Stimulated activated CD8-positive, alpha-beta memory T cell treated with anti-CD3 and anti-CD28 coated beads, Interleukin-7, amount 100 ng/mL, for 24 hours (primary cell): ENCODE results near the gene LRWD1.
"Not testable (repeated sequence)": the region's sequence is repeated elsewhere in the genome, so short reads cannot be mapped to it uniquely, and the experiment has no call there.

Source experiments
- DNase-seq: peaks from one replicate; pipeline ENCODE4 v3.0.0-alpha.2; 2020; ENCODE audit warnings: low read depth

Gene LRWD1

GRCh38 chr7:102468478-102469350, 3.9 kb downstream of the LRWD1 start:
- DNase-seq = no peak

GRCh38 chr7:102469351-102469971, 4.7 kb downstream of the LRWD1 start:
- DNase-seq = no peak

- no peak for DNase-seq
Observed at GRCh38 chr7:102469972-102470825, 5.4 kb downstream of the LRWD1 start.

- no peak for DNase-seq
Observed at GRCh38 chr7:102471791-102472125, 7.0 kb downstream of the LRWD1 start.

GRCh38 chr7:102472126-102473041, 7.6 kb downstream of the LRWD1 start:
- no peak for DNase-seq

- no peak for DNase-seq
Observed at GRCh38 chr7:102473271-102473991, 8.6 kb downstream of the LRWD1 start.

- not testable (repeated sequence) for DNase-seq
Observed at GRCh38 chr7:102474116-102474515, 9.3 kb downstream of the LRWD1 start.

GRCh38 chr7:102474736-102475435, 10.1 kb downstream of the LRWD1 start:
- not testable (repeated sequence) for DNase-seq

GRCh38 chr7:102478314-102479208, 13.8 kb downstream of the LRWD1 start, which contains the start of gene POLR2J:
Gene POLR2J, minus strand, starts transcription at chr7:102478922. Its CDS starts 62 bp downstream, at chr7:102478860.
- peak; percentile 72 for DNase-seq

GRCh38 chr7:102479209-102479584, 14.4 kb downstream of the LRWD1 start:
- DNase-seq = not testable (repeated sequence)

GRCh38 chr7:102479982-102480637, 15.3 kb downstream of the LRWD1 start:
- not testable (repeated sequence) for DNase-seq

- DNase-seq = not testable (repeated sequence)
Observed at GRCh38 chr7:102481962-102482361, 17.2 kb downstream of the LRWD1 start.

GRCh38 chr7:102484317-102484716, 19.5 kb downstream of the LRWD1 start:
- not testable (repeated sequence) for DNase-seq

GRCh38 chr7:102490529-102491075, 25.8 kb downstream of the LRWD1 start:
- peak; percentile 56 for DNase-seq

GRCh38 chr7:102493220-102493935, 28.6 kb downstream of the LRWD1 start:
- not testable (repeated sequence) for DNase-seq

- not testable (repeated sequence) for DNase-seq
Observed at GRCh38 chr7:102494026-102494425, 29.2 kb downstream of the LRWD1 start.

GRCh38 chr7:102494473-102495149, 29.8 kb downstream of the LRWD1 start:
- not testable (repeated sequence) for DNase-seq
